ENCODE measurements around the gene PMM2. TPM values are rescaled to one million over a fixed set of nuclear protein-coding genes. Genes with fewer than 3 reads are reported as not detected.

The PMM2 gene
- total RNA-seq, 1 donor from 2014 or later, result 47.6 TPM

- Mint-ChIP-seq H3K36me3 (ENCODE audit: low read depth) (no peaks in the 10 kb centered on the region), H3K4me3 (ENCODE audit: unreplicated experiment) (no peak overlapping the region), H3K27ac (ENCODE audit: unreplicated experiment) (no peak overlapping the region), H3K9me3 (ENCODE audit: low read depth) (no peaks in the 10 kb centered on the region), H3K4me1 (ENCODE audit: low read depth) (no peaks in the 10 kb centered on the region), H3K27me3 (ENCODE audit: low read depth) (no peaks in the 10 kb centered on the region)
- no peak for DNase-seq (ENCODE audit: low spot score)
- TF ChIP-seq CTCF (IDR thresholded peaks at IDR 0.05), result no peak
Measured at GRCh38 chr16:8763083-8763482, 34.6 kb upstream of the PMM2 start.

DNA sequence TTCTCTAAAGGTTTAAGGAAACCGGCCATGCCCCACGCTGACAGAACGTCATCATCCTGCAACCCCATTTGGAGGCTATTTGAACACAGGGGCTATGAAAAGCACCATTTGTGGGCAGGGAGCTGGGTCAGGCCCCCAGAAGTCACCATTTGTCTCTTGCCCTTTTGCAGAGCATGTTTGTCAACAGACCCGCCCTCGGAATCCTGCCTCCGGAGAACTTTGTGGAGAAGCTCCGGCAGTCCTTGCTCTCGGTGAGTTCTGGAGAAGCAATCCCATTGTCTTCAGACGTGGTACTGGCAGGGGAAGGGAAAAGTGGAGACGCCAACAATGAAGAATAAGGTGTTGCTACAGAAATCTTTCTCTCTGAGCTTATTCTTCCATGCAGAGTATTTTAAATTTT is 33.7 kb upstream of the PMM2 start:
- no peaks in the 10 kb centered on the region for H3K9me3 Mint-ChIP-seq (ENCODE audit: low read depth)
- H3K4me1 Mint-ChIP-seq (ENCODE audit: low read depth), result no peaks in the 10 kb centered on the region
- H3K4me3 Mint-ChIP-seq (ENCODE audit: unreplicated experiment), result no peak overlapping the region
- peak; percentile 39 for DNase-seq (ENCODE audit: low spot score)
- H3K36me3 Mint-ChIP-seq (ENCODE audit: low read depth), result no peaks in the 10 kb centered on the region
- no peak overlapping the region for H3K27ac Mint-ChIP-seq (ENCODE audit: unreplicated experiment)
- H3K27me3 Mint-ChIP-seq (ENCODE audit: low read depth), result no peaks in the 10 kb centered on the region
- no peak for TF ChIP-seq CTCF (IDR thresholded peaks at IDR 0.05)

- no peaks in the 10 kb centered on the region for H3K27me3 Mint-ChIP-seq (ENCODE audit: low read depth)
- no peak overlapping the region for H3K4me3 Mint-ChIP-seq (ENCODE audit: unreplicated experiment)
- H3K9me3 Mint-ChIP-seq (ENCODE audit: low read depth), result no peaks in the 10 kb centered on the region
- peak; percentile 89 for DNase-seq (ENCODE audit: low spot score)
- no peaks in the 10 kb centered on the region for H3K36me3 Mint-ChIP-seq (ENCODE audit: low read depth)
- H3K4me1 Mint-ChIP-seq (ENCODE audit: low read depth), result no peaks in the 10 kb centered on the region
- no peak for TF ChIP-seq CTCF (IDR thresholded peaks at IDR 0.05)
- no peak overlapping the region for H3K27ac Mint-ChIP-seq (ENCODE audit: unreplicated experiment)
Measured at GRCh38 chr16:8764525-8765250, 33.0 kb upstream of the PMM2 start.

DNA sequence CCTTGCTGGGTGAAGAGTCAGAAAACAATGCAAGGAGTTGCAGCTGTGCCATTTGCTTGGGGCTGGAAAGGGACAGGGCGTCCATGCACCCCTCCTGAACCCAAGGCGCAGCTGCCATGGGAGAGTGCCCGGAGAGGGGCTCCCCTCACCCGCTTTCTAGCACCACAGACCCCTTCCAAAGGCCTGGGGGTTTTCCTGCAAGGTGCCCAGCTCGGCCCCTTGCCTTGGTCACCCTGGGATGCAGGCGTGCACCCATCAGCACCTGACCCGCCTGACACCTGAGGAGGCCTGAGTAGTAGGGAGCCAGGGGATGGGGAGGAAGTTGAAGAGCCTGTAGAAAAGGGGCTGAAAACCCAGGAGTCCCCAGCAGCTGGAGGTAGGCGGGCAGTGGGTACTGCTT is 30.5 kb upstream of the PMM2 start:
- no peaks in the 10 kb centered on the region for H3K36me3 Mint-ChIP-seq (ENCODE audit: low read depth)
- H3K4me3 Mint-ChIP-seq (ENCODE audit: unreplicated experiment), result no peak overlapping the region
- H3K4me1 Mint-ChIP-seq (ENCODE audit: low read depth), result no peaks in the 10 kb centered on the region
- H3K27ac Mint-ChIP-seq (ENCODE audit: unreplicated experiment), result no peak overlapping the region
- peak; percentile 72 for DNase-seq (ENCODE audit: low spot score)
- no peak for TF ChIP-seq CTCF (IDR thresholded peaks at IDR 0.05)
- no peaks in the 10 kb centered on the region for H3K27me3 Mint-ChIP-seq (ENCODE audit: low read depth)
- H3K9me3 Mint-ChIP-seq (ENCODE audit: low read depth), result no peaks in the 10 kb centered on the region

DNA sequence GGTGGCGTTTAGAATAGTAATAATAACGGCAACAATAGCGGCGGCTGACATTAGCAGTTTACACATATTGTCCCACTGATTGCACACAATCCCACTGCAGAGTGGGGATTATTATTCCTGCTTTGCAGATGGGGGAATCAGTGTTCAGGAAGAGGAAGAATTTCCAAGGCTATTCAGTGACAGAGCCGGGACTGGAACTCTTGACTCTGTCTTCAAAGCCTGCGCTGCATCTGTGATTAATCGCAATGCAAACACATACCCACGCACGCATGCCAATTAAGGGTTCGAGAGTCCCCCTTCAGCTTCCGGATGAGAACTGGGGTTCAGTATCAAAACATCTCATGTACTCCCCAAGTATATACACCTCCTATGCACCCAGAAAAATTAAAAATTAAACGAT is 29.4 kb upstream of the PMM2 start:
- Mint-ChIP-seq H3K36me3 (ENCODE audit: low read depth) (no peaks in the 10 kb centered on the region), H3K27me3 (ENCODE audit: low read depth) (no peaks in the 10 kb centered on the region), H3K27ac (ENCODE audit: unreplicated experiment) (no peak overlapping the region), H3K9me3 (ENCODE audit: low read depth) (no peaks in the 10 kb centered on the region), H3K4me3 (ENCODE audit: unreplicated experiment) (no peak overlapping the region), H3K4me1 (ENCODE audit: low read depth) (no peaks in the 10 kb centered on the region)
- no peak for TF ChIP-seq CTCF (IDR thresholded peaks at IDR 0.05)
- no peak for DNase-seq (ENCODE audit: low spot score)

All from chondrocyte (in vitro differentiated cells).